Measurements from ENCODE around the gene SYS1.

Gene SYS1

GRCh38 chr20:45392733-45393132 lies 29.8 kb downstream of the SYS1 start:
- peak; percentile 10 for DNase-seq

- DNase-seq = no peak
Measured at GRCh38 chr20:45394221-45395113, 31.5 kb downstream of the SYS1 start.

- no peak for DNase-seq
Measured at GRCh38 chr20:45395114-45395415, 32.1 kb downstream of the SYS1 start.

- DNase-seq = no peak
Measured at GRCh38 chr20:45399018-45399417, 36.1 kb downstream of the SYS1 start.

GRCh38 chr20:45400346-45401031 lies 37.5 kb downstream of the SYS1 start:
- no peak for DNase-seq

GRCh38 chr20:45402946-45403345 lies 40.0 kb downstream of the SYS1 start:
- no peak for DNase-seq

- DNase-seq = no peak
Measured at GRCh38 chr20:45404438-45404837, 41.5 kb downstream of the SYS1 start.

GRCh38 chr20:45405571-45406259 lies 42.8 kb downstream of the SYS1 start:
- DNase-seq = peak; percentile 34

GRCh38 chr20:45406260-45407066 lies 43.5 kb downstream of the SYS1 start:
- peak; percentile 60 for DNase-seq

- no peak for DNase-seq
Measured at GRCh38 chr20:45407067-45407745, 44.2 kb downstream of the SYS1 start.

GRCh38 chr20:45407783-45408645 lies 45.1 kb downstream of the SYS1 start, which contains the start of gene DBNDD2:
TSS of gene DBNDD2 (plus strand) at chr20:45408289. CDS start at chr20:45408468, 179 bp downstream.
- no peak for DNase-seq

- DNase-seq = no peak
Measured at GRCh38 chr20:45408646-45409213, 45.8 kb downstream of the SYS1 start.

- no peak for DNase-seq
Measured at GRCh38 chr20:45409521-45410272, 46.7 kb downstream of the SYS1 start.

- peak; percentile 66 for DNase-seq
Measured at GRCh38 chr20:45410887-45411286, 47.9 kb downstream of the SYS1 start.

- DNase-seq = no peak
Measured at GRCh38 chr20:45412653-45413052, 49.7 kb downstream of the SYS1 start.

GRCh38 chr20:45413479-45413878 lies 50.5 kb downstream of the SYS1 start:
- DNase-seq = no peak

GRCh38 chr20:45415822-45416637 lies 53.1 kb downstream of the SYS1 start, which contains the start of gene PIGT:
TSS of gene PIGT (plus strand) at chr20:45416141. CDS start at chr20:45416157, 16 bp downstream.
- DNase-seq = peak; percentile 91

GRCh38 chr20:45416917-45417316 lies 54.0 kb downstream of the SYS1 start:
- DNase-seq = no peak
